Left lung (tissue), 10 donors: ENCODE data around the gene TIAM2. TPM values are rescaled to one million over a fixed set of nuclear protein-coding genes. Genes with fewer than 3 reads are reported as not detected.

Experiments
- ATAC-seq: fragments of 200-7000 bp; cut with Tn5 transposase; one replicate; pipeline ENCODE4 v1.9.1; 2020; ENCODE audit warnings: moderate library complexity
- DNase-seq, 4 donors: peaks; one replicate each; pipeline ENCODE4 v3.0.0-alpha.2; 2013 to 2020
- H3K27ac ChIP-seq, 2 donors: fragments of 200-600 bp; sonication (generic) in 1 of 2; one replicate each; pipeline versions ENCODE4 v1.5.0 to v1.8.0; 2020 to 2021
- H3K27me3 ChIP-seq, 2 donors: fragments of 200-600 bp; sonication (generic) in 1 of 2; one replicate each; pipeline versions ENCODE4 v1.5.0 to v1.8.0; 2020 to 2021
- H3K36me3 ChIP-seq, 2 donors: fragments of 200-600 bp; sonication (generic) in 1 of 2; one replicate each; pipeline versions ENCODE4 v1.5.0 to v1.8.0; 2020 to 2021
- H3K4me1 ChIP-seq, 2 donors: fragments of 200-600 bp; one replicate each; pipeline ENCODE4 v1.8.0; 2021
- H3K4me3 ChIP-seq, 2 donors: fragments of 200-600 bp; sonication (generic) in 1 of 2; one replicate each; pipeline versions ENCODE4 v1.5.0 to v1.8.0; 2020 to 2021; ENCODE audit warnings: mild to moderate bottlenecking in 1 of 2
- H3K9me3 ChIP-seq, 2 donors: fragments of 200-600 bp; sonication (generic) in 1 of 2; one replicate each; pipeline versions ENCODE4 v1.5.0 to v1.8.0; 2020 to 2021
- intact Hi-C, 2 donors: fragments of 100-400 bp; cut with DNase I; formaldehyde crosslinking; loops; one replicate each; pipeline versions ENCODE4 v1.11.2 to v1.14.2; 2022
- polyA plus RNA-seq, 6 donors: library from polyadenylated mRNA; unstranded; fragments of 120-200 nt; gene quantifications; one replicate each; pipeline ENCODE4 v1.2.1, GENCODE V29; 2013; ENCODE audit not compliant: insufficient read length in 6 of 6
- total RNA-seq, 2 donors: library from RNA; stranded (reverse); fragmentation: NEBNext Ultra II Directional; extraction: Animal tissue kit (Norgen Biotek cat#: 25700); gene quantifications; one replicate each; pipeline ENCODE4 v1.2.1, GENCODE V29; 2021
- TF ChIP-seq, protein P1 (sequence below), 2 donors: fragments of 200-600 bp; sonication (generic) in 1 of 2; IDR thresholded peaks; one replicate each; pipeline versions ENCODE4 v1.5.0 to v1.8.0; 2021; ENCODE audit warnings: antibody characterized with exemption in 2 of 2
- donor health status: DM: no; HTN: yes; CAD: no.
- donor health status: DM: no; HTN: no; CAD: no.

The TIAM2 gene
- total and polyA plus RNA-seq, 8 donors = 6.9 to 25.0 (median 20.6) TPM

GRCh38 chr6:155201461-155202226 lies 206.5 kb downstream of the TIAM2 start:
- H3K27ac ChIP-seq = no peak overlapping the region
- H3K36me3 ChIP-seq = no peaks in the 10 kb centered on the region
- H3K4me1 ChIP-seq = peaks cover 0 to 3% of the 10 kb centered on the region in 2 donors
- ATAC-seq (no peak), DNase-seq (no peak)
- TF ChIP-seq, protein P1, sequence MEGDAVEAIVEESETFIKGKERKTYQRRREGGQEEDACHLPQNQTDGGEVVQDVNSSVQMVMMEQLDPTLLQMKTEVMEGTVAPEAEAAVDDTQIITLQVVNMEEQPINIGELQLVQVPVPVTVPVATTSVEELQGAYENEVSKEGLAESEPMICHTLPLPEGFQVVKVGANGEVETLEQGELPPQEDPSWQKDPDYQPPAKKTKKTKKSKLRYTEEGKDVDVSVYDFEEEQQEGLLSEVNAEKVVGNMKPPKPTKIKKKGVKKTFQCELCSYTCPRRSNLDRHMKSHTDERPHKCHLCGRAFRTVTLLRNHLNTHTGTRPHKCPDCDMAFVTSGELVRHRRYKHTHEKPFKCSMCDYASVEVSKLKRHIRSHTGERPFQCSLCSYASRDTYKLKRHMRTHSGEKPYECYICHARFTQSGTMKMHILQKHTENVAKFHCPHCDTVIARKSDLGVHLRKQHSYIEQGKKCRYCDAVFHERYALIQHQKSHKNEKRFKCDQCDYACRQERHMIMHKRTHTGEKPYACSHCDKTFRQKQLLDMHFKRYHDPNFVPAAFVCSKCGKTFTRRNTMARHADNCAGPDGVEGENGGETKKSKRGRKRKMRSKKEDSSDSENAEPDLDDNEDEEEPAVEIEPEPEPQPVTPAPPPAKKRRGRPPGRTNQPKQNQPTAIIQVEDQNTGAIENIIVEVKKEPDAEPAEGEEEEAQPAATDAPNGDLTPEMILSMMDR (IDR thresholded peaks at IDR 0.05) = no peak
- no peak overlapping the region for H3K4me3 ChIP-seq
- H3K9me3 ChIP-seq = no peaks in the 10 kb centered on the region
- intact Hi-C loops = no loop called here
- no peaks in the 10 kb centered on the region for H3K27me3 ChIP-seq

GRCh38 chr6:155207223-155207622 lies 212.1 kb downstream of the TIAM2 start:
- ATAC-seq = no peak
- H3K36me3 ChIP-seq = no peaks in the 10 kb centered on the region
- intact Hi-C loops = no loop called here
- H3K9me3 ChIP-seq = no peaks in the 10 kb centered on the region
- no peaks in the 10 kb centered on the region for H3K27me3 ChIP-seq
- H3K4me1 ChIP-seq = no peaks in the 10 kb centered on the region
- TF ChIP-seq, protein P1 (IDR thresholded peaks at IDR 0.05) = no peak
- no peak overlapping the region for H3K4me3 ChIP-seq
- DNase-seq = no peak
- H3K27ac ChIP-seq = no peak overlapping the region

DNA sequence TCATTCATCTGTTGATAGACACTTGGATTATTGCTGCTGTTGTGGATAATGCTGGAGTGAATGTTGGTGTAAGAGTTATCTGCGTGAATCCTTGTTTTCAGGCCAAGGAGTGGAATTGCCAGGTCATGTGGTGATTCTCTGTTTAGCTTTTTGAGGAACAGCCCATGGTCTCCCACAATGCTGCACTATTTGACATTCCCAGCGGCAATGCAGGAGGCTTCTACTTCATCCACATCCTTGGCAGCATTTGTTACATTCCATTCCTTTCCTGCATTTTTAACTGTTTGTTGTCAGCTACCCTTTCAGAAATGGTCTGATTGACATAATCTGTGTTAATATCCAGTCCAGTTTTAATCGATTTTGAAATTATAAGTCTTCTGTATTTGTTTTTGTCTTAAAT lies 217.0 kb downstream of the TIAM2 start:
- H3K36me3 ChIP-seq = no peaks in the 10 kb centered on the region
- intact Hi-C loops = no loop called here
- no peak overlapping the region for H3K27ac ChIP-seq
- H3K27me3 ChIP-seq = no peaks in the 10 kb centered on the region
- no peak for DNase-seq
- no peaks in the 10 kb centered on the region for H3K4me1 ChIP-seq
- no peak overlapping the region for H3K4me3 ChIP-seq
- ATAC-seq = no peak
- TF ChIP-seq, protein P1 (IDR thresholded peaks at IDR 0.05) = no peak
- no peaks in the 10 kb centered on the region for H3K9me3 ChIP-seq

DNA sequence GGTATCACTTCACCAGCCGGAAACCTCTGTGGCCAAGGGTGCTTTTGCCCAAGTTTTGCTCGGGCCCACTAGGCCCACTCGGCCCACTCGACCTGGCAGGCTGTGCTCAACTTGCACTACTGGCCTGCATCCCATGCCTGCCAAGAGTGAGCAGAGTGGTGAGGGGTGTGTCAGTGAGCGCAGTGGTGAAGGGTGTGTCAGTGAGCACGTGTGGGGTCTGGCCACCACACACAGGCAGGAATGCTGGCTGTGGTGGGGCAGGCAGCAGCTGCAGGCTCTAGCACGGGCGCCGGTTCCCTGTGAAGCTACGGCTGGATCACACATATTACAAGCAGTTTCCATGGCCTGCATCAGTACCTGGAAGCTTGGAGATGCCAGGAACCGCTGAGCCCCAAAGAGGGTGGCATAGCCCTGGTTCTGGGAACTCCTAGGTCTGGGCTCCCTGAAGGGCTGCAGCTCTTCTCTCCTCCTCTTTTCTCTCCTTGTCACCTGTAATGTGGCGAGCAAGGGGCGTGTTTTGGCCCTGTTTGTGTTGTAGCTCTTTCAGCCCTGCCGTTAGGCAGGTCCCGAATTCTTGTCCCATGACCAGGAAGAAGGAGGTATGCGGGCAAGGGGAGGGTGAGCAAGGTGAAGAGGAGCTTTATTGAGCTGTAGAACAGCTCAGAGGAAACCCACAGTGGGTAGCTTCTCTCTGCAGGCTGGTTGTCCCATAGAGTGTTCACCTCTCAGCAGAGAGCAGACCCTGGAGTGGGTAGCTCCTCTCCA lies 217.7 kb downstream of the TIAM2 start:
- intact Hi-C loops = no loop called here
- TF ChIP-seq, protein P1 (IDR thresholded peaks at IDR 0.05) = no peak
- ATAC-seq = no peak
- Histone ChIP-seq H3K9me3 (no peaks in the 10 kb centered on the region), H3K4me3 (no peak overlapping the region), H3K27me3 (no peaks in the 10 kb centered on the region), H3K4me1 (no peaks in the 10 kb centered on the region), H3K27ac (no peak overlapping the region), H3K36me3 (no peaks in the 10 kb centered on the region)
- no peak for DNase-seq

DNA sequence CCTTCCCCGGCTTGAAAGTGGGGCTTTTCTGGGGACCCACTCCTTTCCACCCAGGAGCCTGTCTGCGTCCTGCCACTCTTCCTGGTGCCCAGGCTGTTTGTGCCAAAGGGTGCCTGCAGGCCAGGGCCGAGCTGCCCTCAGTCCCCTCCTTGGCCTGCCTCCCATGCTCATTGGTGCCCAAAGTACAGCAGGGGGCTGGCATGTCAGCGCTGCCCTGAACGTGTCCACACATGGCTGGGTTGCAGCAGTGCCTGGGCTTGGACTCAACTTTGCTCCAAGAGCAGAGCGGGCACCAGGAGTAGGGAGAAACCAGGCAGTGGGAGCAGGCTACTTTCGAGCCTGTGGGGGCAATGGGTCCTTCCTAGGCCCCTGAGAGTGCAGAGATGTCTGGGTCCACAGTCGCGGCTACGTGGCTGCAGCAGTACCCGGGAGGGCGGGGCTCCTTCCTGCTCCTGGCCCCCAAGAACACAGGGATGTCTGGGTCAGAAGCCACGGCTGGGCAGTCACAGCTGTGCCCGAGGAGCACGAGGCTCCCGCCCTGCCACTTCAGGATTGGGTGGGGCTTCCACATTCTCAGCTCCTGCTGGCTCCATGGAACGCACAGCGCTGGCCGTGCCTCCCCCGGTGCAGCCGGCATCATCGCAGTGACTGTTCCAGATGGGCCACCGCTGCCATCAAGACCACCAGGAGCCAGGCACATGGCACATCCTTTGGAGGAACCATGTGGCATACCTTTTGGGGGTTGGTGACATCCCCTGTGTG lies 218.7 kb downstream of the TIAM2 start:
- Histone ChIP-seq H3K9me3 (no peaks in the 10 kb centered on the region), H3K27ac (no peak overlapping the region), H3K27me3 (no peaks in the 10 kb centered on the region), H3K4me3 (no peak overlapping the region), H3K4me1 (no peaks in the 10 kb centered on the region), H3K36me3 (no peaks in the 10 kb centered on the region)
- DNase-seq (no peak), ATAC-seq (no peak)
- TF ChIP-seq, protein P1 (IDR thresholded peaks at IDR 0.05) = no peak
- intact Hi-C loops = no loop called here
